HuH-7.5 (cell line): ENCODE data around the gene CDC25B.
A peak's percentile ranks its signal among the peaks of the same experiment; 100 is the strongest.

ENCODE experiments used
- DNase-seq: peaks from one replicate; pipeline ENCODE4 v3.0.0; 2011; ENCODE audit warnings: low spot score

The CDC25B gene

DNA sequence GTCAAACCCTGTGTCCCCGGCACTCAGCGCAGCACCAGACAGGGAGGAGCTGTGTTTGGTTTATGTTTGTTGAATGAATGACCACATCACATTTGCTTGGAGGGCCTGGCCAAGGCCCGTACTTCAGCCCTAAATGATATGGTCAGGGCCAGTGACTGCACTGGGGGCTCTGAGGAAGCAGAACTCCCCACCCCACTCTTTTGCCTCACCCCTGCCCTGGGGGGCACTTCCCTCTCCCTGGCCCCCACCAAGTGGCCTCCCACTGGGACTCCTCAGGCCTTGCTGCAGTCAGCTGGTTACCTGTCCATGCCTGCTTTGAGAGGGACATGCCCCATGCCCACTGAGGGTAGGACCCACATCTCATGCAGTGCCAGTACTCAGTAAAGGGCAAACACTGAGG is 31.5 kb upstream of the CDC25B start:
- no peak for DNase-seq

DNA sequence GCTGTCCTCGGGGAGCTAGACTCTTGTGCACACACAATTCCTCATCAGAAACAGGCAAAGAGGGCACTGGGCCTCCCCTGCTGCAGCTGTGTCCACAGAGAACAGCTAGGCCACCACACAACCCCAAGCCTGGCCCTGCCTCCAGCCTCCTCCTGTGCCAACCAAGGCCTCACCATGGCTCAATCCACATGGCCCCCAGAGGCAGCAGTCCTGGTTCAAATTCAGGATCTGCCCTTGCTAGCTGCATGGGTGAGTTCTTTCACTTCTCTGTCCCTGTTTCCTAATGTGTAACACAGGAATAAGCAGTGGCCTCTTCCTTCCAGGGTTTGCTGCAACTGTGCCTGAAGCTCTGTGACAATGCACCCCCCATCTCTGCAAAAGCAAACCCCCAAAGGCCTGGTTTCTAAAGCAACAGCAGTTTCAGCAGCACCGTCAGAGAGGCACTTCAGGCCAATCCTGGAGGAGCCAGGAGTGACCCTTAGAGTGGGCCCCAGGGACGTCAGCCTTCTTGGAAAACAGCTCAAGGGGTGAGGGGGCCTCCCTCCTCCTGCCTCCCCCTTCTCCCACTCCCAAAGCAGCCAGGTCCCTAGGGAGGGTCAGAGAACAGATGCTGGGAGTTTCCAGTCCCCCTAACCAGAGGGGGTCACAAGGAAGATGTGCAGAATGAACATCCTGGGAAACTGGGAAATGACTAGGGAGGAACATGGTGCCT is 30.8 kb upstream of the CDC25B start:
- DNase-seq = no peak

DNA sequence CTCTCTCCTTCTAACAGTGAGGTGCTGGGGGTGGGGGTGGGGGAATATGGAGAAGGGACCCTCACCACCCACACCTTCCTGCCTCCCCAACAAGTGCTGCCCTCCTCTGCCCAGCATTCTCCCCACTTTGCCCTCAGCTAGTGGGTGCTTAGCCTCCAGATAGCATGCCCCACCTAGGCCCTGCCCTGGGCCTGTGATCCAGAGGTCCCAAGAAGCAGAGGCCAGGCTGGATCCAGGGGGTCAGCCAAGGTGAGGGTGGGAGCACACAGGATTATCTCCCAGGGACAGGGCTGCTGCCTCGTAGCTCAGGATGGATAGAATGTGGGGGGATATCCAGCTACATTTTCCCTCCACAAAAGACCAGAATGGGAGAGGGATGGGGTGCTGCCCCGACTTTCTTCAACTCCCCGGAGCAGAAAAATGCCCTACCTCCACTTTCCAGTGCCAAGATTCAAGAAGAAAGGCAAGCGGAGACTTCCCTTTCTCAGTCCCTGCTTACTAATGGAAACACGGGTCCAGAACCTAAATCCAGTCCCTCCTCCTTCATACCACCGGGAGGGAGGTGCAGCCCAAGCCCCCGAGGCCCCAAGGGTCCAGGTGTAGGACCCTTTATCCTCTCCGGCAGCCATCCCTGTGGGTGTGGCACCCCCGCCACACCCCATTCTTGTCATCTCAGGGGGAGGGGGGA is 29.5 kb upstream of the CDC25B start:
- DNase-seq = no peak

DNA sequence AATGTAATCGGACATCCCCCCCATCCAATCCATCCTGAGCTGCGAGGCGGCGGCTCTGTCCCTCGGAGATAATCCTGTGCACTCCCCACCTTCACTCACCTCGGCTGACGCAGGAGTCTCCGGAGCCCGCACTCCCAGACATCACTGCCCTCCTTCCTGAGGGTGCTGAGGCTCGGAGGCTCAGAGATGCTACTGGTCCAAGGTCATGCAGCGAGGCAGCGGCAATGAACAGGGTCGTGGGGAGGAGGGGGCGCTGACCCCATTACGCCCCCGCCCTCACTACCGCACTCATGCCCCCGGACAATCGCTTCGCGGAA is 29.0 kb upstream of the CDC25B start:
- no peak for DNase-seq

DNA sequence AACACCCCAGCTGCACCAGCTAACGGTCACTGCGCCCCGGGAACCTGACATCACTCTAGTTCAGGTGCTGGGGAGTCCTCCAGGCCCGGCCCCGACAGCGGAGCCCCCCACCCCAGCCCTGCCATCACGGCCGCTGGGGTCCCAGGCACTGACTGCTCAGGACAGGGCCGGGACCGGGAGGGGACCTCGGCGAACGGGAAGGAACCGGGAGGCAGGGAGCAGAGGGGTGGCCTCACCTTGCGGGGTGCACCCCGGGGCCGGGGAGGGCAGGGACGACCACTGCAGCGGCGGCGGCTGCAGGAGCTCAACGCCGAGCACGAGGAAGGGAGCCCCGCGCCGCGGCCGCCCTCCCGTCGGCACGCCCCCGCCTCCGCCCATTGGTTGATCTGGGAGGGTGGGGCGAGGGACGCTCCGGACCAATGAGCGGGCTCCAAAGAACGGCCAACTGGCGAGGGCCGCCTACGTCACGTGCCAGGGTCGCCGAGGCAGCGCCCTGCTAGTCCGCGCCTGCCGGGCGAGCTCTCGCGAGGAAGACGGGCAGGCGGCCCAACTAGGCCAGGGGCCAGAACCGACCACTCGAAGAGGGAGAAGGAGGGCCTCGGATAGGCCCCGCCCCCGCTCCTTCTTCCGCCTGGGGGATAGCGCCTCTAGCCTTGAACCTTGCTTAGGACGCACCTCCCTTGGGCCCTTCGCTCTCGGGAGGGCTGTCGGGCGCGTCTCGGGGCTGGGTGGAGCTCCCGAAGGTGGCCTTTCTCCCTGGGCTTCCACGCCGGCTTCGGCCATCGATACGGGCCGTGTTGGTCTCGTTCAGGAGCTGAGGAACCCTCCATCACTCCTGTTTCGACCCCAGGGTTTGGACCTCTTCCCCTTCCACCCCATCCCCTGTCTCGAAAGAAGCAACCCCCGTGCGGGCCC is 28.4 kb upstream of the CDC25B start, which contains the start of gene ADISSP:
Gene ADISSP (minus strand): TSS at position 327 of the 915 bp plus-strand sequence. CDS start 7,653 bp downstream, outside the sequence.
- DNase-seq = peak; percentile 100

DNA sequence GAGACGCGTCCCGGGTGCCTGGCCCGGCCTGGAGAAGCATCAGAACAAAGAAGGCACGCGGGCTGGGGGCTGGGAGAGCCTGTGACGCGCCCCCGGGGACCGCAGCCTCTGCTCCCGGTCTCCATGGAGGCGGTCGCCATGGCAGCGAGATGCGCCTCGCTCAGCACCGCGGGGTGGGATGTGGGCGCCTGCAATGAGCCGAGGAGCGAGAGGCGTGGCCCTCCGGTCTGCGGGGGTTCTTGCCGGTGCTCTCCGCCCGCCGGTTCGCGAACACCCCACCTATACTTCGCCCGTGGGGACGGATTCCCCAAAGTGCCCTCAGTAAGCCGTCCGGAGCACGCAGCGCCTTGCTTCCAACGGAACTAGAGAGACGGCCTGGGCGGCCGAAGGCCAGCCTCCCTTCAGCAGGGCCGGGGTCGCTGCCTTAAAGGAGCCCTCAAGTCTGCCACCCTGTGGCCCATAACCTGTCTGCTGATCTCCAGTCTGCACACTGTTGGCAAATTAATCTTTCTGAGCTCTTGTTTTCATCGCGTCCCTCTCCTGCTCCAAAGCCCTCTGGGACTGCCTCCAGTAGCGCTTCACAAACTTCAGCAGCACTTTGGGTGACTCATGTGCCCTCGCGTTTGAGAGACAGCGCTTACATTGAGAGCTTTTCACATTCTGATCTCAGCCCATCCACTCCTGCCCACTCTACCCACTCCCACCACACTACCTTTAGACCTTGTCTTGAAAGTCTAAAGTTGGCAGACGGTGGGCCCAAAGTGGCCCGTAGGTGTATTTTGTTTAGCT is 27.6 kb upstream of the CDC25B start:
- peak; percentile 89 for DNase-seq

DNA sequence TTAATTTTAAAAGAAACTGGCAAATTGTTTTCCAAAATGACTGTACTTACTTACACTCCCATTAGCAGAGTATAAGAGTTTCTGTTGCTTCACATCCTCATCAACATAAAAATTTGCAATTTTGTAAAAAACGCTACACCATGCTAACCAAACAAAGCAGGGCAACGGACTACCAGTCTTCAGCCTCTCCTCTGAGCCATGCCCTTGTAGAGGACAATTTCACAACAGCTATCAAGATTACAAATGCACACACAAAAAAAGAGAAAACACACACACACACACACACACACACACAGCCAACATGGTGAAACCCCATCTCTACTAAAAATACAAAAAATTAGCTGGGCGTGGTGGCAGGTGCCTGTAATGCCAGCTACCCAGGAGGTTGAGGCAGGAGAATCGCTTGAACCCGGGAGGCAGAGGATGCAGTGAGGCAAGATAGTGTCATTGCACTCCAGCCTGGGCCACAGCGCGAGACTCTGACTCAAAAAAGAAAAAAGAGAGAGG is 24.5 kb upstream of the CDC25B start:
- no peak for DNase-seq

DNA sequence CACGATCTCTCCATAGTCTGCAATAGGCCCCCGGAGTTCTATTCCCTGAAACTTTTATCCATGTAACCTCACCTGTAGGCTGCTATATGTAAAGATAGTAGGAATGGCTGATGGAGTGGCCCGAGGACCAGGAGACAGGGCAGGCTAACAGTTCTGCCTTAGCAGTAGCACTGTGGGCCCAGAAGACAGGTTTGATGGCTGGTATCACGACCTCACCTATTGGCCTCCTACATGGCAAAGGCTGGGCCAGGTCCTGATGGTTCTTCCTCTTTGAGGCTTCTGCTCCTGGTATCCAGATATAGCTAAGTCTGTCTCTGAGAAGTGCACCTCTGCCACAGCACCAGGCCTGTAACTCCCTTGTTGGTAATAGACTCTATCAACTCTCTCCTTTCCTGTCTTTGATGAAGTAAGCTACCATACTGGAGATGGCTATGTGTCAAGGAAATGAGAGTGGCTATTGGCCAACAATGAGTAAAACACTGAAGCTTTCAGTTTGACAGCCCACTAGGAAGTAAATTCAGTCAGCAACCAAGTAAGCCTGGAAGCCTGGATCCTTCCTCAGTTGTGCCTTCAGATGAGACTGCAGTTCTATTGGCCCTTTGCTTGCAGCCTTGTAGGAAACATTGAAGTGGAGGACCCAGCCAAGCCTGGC is 20.5 kb upstream of the CDC25B start:
- DNase-seq = no peak

DNA sequence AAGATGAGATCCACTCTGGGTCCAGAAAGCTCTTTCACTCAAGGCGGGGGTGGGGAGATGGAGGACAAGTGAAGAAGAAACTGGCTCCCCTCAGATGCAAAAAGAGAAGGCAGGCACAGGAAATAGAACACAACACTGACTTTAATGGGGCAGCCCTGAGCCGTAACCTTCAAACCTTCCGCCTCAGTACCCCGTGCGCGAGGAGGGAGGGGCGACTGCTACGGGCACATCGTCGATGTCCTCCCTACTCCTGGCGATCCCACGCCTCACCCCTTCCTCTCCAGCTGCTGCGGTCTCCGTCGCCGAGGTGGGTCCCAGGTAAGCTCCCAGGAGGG is 18.8 kb upstream of the CDC25B start:
- no peak for DNase-seq

DNA sequence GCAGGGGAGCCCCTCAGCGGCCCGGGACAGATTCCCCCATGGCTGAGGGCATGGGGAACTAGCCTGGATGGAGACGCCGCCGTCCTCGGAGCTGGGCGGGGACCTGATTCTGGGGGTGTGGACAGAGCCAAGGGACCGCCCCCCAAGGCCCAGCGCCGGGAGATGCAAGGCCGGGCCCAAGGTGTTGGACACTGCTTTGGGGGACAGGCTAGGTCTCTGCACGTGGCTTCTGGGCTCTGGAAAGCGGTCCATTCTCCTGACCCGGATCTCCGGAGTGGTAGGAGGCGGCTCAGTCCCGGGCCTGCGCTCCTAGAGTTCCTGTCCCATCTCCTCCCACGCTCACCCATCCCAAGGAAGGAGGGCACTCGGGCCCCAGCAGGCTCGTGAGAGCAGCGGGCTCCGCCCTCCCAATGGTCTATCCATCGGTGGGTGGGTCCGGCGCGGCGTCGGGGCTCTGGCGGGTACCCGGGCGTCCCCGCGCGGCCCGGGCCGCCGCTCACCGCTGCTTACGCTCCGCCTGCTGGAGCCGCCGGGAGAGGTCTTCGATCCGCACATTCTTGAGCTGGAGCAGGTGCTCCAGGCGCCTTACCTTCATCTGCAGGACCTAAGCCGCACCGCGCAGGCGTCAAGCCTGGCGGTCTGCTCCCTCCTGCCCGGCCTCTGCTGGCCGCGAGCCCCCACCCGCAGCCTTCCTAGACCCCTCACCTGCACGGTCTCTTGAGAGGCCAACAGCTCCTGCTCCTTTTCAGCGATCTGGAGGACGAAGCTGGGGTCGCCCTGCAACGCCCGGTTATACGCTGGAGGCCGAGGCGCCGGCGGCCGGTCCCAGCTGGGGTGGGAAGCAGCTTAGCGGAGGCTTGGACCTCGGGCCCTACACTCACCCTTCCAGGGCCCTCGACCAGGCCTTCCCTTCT is 18.1 kb upstream of the CDC25B start:
- peak; percentile 79 for DNase-seq

DNA sequence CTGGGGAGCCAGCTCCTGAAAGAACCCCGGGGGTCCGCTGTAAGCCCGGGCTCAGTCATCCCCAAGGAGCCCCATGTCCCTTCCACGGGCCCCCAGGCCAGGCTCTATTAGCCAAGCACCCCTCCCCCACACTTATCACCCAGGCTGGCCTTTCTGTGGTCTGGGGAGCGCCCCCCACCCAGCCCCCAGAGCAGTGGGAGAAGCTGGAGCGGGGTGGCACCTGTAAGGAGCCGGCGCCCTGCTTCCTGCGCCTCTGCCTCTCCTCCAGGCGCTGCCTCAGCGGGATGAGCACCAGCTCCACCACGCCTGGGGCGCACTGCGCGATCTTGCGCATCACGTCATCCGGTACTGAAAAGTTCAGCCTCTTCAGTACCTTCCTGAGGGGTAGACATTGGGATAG is 17.1 kb upstream of the CDC25B start:
- DNase-seq = no peak

DNA sequence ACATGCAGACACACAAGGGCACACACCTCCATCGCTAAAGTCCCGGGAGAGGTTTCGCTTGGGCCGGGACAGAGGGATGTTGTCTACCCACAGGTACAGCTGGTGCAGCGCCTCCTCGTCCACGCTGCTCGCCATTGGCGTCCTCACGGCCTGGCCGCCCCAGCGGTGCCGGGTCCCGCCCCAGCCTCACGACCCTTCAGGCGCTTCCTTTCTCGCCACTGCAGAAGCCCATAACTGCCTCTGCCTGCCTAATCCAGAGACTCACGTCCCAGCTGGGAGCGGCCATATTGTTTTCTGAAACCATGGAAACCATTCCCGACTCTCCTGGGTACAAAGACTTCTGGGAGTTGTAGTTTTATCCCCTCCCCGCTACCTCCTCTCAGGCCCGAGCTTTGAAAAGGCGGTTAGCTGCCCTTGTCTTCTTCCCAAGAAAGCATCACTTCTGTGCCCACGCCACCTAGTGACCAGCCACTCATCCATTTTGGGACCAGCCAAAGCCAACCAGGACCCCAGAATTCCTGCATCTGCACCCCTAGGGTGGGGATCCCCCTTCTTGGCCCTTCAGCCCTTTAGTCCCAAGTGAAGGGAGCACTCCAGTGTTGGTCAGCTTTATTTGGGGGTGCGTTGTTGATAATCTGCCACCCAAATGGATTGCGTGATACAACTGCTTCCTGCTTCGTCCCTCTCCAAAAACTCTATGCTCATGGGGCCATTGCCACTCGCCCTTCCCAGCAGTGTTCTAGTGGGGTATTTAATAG is 14.8 kb upstream of the CDC25B start, which contains the start of gene SPEF1:
Gene SPEF1 (minus strand): TSS at position 296 of the 758 bp plus-strand sequence. CDS start 161 bp downstream, at position 135.
- DNase-seq = peak; percentile 100

DNA sequence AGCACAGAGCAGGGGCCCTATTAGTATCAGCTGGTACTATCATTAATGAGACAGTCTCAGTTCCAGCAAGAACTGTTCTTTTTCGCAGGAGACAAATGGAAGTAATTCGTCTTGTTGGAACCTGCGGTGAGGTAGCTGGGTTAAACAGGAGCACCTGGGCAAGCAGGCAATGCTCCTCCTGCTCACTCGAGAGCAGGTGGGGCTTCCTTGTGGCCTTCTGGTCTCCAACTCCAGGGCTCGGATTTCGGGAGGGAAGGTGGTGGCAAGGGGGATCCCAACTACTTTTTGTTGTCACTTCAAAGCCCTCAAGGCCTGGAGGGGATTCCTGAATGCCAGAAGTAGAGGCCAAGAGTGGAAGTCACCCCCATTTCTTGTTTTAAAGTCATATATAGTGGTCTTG is 13.5 kb upstream of the CDC25B start:
- no peak for DNase-seq

DNA sequence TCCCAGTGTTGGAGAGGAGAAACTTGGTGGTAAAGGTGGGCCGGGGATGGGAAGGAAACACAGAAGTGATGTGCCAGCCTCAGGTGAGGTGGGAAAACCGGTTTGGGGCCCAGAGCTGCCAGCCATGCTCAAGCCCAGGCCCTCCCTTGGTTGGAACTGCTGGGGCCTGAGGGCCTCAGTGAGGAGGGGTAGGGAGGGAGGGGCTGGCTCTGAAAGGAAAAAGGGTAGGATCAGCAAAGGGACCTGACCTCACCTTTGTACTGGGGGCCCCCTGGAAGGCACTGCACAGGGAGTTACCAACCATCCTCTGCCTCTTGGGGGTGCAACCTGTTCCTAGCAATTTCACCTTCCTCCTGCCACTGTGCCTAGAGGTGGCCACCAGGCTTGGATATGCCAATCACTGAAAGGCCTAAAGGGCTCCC is 13.0 kb upstream of the CDC25B start:
- DNase-seq = no peak

DNA sequence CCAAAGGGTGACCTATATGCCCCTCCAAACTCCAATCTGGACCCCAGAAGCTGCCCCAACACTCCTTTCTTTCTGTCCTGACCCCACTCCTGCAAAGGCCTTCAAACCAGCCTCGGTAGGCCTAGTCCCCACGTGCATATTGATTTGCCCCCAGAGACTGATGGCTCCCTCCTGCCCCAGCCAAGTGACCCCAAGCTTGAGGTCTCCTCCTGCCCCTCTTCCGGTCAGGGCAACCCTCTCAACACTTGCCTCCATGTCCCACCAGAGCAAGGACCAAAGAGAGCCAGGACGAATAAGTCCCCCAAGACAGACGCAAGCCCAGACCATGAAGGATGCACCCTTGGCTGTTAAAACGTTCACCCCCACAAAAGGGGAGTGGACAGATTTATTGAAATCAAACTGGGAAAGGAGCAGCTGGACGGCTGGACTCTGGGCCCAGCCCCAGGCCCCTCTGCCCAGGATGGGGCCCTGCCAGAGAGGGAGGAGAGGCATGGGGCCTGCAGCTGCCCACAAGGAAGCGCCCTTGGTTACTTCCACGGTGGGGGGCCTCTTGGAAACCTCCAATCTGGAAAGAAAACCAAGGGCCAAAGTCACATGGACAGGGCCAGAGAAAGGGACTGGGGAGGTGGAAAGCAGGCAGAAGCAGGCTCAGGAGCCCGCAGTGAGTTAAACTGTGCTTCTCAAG is 12.5 kb upstream of the CDC25B start:
- no peak for DNase-seq

DNA sequence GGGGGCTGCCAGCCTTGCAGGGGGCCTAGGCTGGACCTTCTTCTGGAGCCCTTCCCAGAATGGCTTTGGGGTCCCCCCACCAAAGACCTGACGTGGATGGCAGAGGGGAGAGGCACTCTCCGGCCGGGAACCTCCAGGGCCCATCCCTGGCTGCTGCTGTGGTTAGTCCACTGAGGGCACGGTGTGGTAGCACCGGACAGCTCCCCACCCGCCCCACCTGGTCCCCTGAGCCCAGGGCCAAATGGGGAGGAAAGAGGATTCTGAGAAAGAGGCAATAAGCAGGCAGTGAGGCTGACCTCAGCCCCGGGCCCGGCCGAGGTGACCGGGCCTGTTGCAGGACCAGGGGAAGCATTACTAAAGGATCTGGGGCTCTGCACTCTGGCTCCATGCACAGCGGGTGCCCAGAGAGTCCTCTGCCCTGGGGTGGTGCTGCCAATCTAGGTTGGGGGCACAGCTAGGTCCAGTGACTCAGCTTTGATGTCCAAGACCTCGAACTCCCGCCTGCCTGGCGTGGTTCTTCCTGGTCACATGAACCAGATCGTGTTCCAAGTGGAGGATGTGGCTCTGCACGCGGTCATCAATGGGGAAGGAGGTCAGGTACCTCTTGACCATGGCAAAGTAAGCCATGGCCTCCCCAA is 11.8 kb upstream of the CDC25B start:
- no peak for DNase-seq

DNA sequence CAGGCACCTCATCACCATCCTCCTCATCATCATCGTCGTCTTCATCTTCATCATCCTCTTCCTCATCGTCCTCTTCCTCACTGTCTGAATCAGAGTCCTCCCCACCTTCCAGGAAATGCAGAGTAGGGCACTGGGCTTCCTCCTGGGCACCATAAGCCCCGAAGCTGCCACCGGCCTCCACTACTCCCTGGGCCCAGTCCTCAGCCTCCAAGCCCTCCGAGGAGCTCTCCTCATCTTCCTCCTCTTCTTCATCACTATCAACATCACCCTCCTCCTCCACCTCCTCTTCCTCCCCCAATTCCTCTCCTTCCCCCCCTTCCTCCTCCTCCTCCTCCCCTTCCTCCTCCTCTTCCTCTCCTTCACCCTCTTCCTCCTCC is 11.3 kb upstream of the CDC25B start:
- no peak for DNase-seq
